Liver (tissue), 3 donors: Measurements from ENCODE around the gene CORO2A.

Experiments
- EGR1 ChIP-seq, 2 donors: IDR thresholded peaks; 2 replicates each; pipeline ENCODE4 v1.6.1; 2016 to 2018; ENCODE audit warnings: antibody characterized with exemption in 2 of 2, low read depth in 2 of 2
- TAF1 ChIP-seq: conservative IDR thresholded peaks from 2 replicates; pipeline ENCODE4 v1.6.1; 2016; ENCODE audit warnings: antibody characterized with exemption, mild to moderate bottlenecking
- TF ChIP-seq, protein P1 (sequence below): fragments of 150-350 bp; IDR thresholded peaks from 2 replicates; pipeline ENCODE4 v1.5.1; 2017; ENCODE audit warnings: improper control_type of control experiment, low read depth, low read length; ENCODE audit not compliant: missing input control
- donor health status: healthy.
- donor health status: healthy.

DNA sequence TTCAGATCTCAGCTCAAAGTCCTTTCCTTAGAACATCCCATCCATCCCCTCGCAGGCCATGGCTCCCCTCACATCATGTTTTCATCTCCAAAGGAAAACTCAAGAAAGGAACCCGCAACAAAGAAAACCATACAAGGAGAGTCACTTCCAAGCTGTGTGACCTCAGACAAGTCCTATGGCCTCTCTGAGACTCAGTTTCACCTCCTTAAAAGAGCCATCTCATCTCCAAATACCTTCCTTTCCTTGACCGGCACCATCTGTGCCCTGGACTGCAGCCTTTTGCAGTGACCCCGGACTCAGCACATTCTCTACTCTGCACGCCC is 10.7 kb downstream of the CORO2A start:
- TF ChIP-seq EGR1 (IDR thresholded peaks at IDR 0.05; ENCODE audit: low read depth in 2 of 2) (no peak), TAF1 (no peak)
- TF ChIP-seq, protein P1, sequence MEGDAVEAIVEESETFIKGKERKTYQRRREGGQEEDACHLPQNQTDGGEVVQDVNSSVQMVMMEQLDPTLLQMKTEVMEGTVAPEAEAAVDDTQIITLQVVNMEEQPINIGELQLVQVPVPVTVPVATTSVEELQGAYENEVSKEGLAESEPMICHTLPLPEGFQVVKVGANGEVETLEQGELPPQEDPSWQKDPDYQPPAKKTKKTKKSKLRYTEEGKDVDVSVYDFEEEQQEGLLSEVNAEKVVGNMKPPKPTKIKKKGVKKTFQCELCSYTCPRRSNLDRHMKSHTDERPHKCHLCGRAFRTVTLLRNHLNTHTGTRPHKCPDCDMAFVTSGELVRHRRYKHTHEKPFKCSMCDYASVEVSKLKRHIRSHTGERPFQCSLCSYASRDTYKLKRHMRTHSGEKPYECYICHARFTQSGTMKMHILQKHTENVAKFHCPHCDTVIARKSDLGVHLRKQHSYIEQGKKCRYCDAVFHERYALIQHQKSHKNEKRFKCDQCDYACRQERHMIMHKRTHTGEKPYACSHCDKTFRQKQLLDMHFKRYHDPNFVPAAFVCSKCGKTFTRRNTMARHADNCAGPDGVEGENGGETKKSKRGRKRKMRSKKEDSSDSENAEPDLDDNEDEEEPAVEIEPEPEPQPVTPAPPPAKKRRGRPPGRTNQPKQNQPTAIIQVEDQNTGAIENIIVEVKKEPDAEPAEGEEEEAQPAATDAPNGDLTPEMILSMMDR: no peak
